Ascending aorta (tissue), 2 donors: ENCODE data around the gene HDAC10. TPM values are rescaled to one million over a fixed set of nuclear protein-coding genes. Genes with fewer than 3 reads are reported as not detected.

Source experiments
- DNase-seq, 2 donors: peaks; one replicate each; pipeline ENCODE4 v3.0.0-alpha.2; 2019; ENCODE audit warnings: low spot score in 2 of 2
- H3K27ac ChIP-seq, 2 donors: fragments of 200-600 bp; sonication (generic); one replicate each; pipeline ENCODE4 v1.5.1; 2016 to 2017; ENCODE audit warnings: mild to moderate bottlenecking in 1 of 2
- H3K27me3 ChIP-seq: fragments of 200-600 bp; sonication (generic); one replicate; pipeline ENCODE4 v1.5.1; 2017
- H3K36me3 ChIP-seq, 2 donors: fragments of 200-600 bp; sonication (generic); one replicate each; pipeline ENCODE4 v1.5.1; 2016
- H3K4me1 ChIP-seq, 2 donors: fragments of 200-600 bp; sonication (generic); one replicate each; pipeline ENCODE4 v1.5.1; 2016 to 2017; ENCODE audit warnings: mild to moderate bottlenecking in 1 of 2
- H3K4me3 ChIP-seq, 2 donors: fragments of 200-600 bp; sonication (generic); one replicate each; pipeline ENCODE4 v1.5.1; 2016 to 2017; ENCODE audit warnings: mild to moderate bottlenecking in 1 of 2
- H3K9me3 ChIP-seq, 2 donors: fragments of 200-600 bp; sonication (generic); one replicate each; pipeline ENCODE4 v1.5.1; 2016
- intact Hi-C: fragments of 100-400 bp; cut with DNase I; formaldehyde crosslinking; loops from one replicate; pipeline ENCODE4 v1.15.1; 2023
- total RNA-seq: library from RNA; depleted of rRNA; stranded (reverse); fragments of >200 nt; gene quantifications from one replicate; pipeline ENCODE4 v1.1.0, GENCODE V29; 2016
- TF ChIP-seq, protein P1 (sequence below), 3 experiments: fragments of 200-600 bp in 2 of 3; fragments of 450-650 bp in 1 of 3; sonication (generic) in 2 of 3; IDR thresholded peaks; one replicate each; pipeline ENCODE4 v1.5.1; 2016 to 2019; ENCODE audit warnings: antibody characterized with exemption in 3 of 3, mild to moderate bottlenecking in 1 of 3, moderate library complexity in 1 of 3

HDAC10 gene
- total RNA-seq, 1 donor from 2014 or later: 73.2 TPM

DNA sequence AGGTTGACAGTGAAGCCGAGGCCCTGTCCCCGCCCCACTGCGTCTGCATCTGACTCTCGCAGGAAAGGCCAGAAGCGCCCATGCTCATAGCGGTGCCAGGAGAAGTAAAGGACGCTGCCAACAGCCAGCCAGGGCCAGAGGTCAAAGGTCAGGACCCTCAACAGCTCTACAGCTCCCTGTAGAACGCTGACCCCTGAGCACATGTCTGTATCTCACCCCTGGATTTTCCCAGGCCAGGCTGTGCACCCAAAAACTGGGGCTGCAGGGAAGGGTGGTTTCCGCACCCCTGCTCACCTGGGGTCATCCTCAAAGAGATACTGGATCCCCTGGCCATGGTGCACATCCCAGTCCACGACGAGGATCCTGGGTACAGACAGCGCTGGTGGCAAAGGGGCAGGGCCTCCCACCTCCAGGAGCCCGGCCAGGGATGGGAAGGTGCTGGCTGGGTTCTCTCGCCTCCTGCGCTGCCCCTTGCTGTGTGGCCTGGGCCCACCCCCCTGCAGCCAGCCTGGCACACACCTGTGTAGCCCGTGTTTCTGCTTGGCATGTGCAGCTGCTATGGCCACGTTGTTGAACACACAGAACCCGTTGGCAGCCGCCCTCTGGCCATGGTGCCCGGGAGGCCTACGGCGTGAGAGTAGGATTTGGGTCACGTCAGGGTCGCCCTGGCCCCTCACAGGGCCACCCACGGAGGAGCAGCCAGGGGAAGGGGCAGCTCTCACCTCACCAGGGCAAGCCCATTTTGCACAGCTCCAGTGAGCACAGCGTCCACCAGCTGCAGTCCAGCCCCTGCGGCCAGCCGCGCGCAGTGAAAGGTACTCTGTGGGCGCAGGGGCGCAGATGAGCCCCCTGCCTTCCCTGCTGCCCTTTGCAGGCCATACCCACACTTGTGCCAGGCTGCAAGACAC, 1.5 kb downstream of the HDAC10 start:
- no peaks in the 10 kb centered on the region for H3K27me3 ChIP-seq
- intact Hi-C loops: no loop called here
- peaks cover 16 to 27% of the 10 kb centered on the region in 2 donors for H3K4me1 ChIP-seq
- no peak overlapping the region for H3K27ac ChIP-seq
- H3K4me3 ChIP-seq: peak overlapping the region in 1 of 2 donors; percentile 82
- peaks cover 0 to 14% of the 10 kb centered on the region in 2 donors for H3K36me3 ChIP-seq
- no peaks in the 10 kb centered on the region for H3K9me3 ChIP-seq
- DNase-seq: no peak
- TF ChIP-seq, protein P1, sequence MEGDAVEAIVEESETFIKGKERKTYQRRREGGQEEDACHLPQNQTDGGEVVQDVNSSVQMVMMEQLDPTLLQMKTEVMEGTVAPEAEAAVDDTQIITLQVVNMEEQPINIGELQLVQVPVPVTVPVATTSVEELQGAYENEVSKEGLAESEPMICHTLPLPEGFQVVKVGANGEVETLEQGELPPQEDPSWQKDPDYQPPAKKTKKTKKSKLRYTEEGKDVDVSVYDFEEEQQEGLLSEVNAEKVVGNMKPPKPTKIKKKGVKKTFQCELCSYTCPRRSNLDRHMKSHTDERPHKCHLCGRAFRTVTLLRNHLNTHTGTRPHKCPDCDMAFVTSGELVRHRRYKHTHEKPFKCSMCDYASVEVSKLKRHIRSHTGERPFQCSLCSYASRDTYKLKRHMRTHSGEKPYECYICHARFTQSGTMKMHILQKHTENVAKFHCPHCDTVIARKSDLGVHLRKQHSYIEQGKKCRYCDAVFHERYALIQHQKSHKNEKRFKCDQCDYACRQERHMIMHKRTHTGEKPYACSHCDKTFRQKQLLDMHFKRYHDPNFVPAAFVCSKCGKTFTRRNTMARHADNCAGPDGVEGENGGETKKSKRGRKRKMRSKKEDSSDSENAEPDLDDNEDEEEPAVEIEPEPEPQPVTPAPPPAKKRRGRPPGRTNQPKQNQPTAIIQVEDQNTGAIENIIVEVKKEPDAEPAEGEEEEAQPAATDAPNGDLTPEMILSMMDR (IDR thresholded peaks at IDR 0.05): no peak

DNA sequence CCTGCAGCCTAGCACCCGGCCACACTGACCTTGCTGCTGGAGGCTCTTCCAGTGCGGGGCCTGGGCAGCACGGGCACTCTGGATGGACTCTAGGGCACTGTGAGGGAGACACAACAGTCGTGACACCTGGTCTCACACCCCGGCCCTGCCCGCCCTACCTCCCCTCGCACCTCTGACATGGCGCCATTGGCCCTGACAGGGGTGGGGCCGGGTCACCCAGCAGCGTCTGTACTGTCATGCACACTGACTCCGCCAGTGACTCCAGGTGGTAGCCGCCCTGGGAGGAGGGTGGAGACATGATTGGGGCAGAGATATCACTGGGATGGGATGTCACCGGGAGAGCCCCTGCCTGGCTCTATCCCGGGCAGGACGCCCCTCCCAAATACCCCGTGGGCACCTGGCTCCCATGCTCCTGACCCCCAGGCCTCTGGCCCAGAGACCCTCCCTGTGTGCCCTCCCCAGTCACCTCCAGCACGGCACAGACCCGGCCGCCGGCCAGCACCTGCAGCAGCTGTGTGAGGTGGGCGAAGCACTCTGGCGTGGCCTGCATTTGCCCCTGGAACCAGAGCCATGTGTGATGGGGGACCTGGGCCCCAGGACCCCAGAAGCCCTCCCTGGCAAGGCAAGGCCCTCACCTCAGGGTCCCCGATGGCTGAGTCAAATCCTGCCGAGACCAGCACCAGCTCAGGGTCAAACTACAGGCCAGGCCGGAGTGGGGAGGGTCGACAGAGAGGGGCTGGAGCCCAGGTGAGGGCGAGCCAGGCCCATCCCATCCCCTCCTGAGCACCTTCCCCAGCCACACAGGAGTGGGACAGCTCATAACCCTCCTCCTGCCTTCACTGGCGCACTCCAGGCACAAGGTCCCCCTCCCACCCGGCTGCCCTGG, 2.6 kb downstream of the HDAC10 start:
- H3K27me3 ChIP-seq: no peaks in the 10 kb centered on the region
- H3K27ac ChIP-seq: no peak overlapping the region
- no peaks in the 10 kb centered on the region for H3K9me3 ChIP-seq
- no peak overlapping the region for H3K4me3 ChIP-seq
- TF ChIP-seq, protein P1 (IDR thresholded peaks at IDR 0.05): no peak
- peaks cover 0 to 14% of the 10 kb centered on the region in 2 donors for H3K36me3 ChIP-seq
- intact Hi-C loops: no loop called here
- DNase-seq: no peak
- peaks cover 16 to 30% of the 10 kb centered on the region in 2 donors for H3K4me1 ChIP-seq

DNA sequence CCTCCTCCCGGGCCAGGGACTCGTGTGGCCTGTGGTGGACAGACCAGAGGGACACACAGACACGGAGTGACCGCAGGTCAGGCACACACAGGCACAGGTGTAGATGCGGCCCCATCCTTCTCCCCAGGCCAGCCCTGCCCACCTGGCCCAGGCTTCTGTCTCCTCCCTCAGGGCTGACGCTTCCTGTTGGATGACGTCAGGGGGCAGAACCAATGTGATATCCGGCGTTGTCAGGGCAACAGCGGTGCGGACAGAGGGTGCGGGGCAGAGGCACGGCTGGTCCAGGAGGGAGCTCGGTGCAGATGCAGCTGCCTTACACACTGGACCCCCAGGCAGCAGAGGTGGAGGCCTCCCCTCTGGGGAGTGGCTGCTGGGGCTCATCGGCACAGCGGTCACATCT, 3.3 kb downstream of the HDAC10 start:
- H3K4me1 ChIP-seq: peaks cover 22 to 36% of the 10 kb centered on the region in 2 donors
- intact Hi-C loops: no loop called here

DNA sequence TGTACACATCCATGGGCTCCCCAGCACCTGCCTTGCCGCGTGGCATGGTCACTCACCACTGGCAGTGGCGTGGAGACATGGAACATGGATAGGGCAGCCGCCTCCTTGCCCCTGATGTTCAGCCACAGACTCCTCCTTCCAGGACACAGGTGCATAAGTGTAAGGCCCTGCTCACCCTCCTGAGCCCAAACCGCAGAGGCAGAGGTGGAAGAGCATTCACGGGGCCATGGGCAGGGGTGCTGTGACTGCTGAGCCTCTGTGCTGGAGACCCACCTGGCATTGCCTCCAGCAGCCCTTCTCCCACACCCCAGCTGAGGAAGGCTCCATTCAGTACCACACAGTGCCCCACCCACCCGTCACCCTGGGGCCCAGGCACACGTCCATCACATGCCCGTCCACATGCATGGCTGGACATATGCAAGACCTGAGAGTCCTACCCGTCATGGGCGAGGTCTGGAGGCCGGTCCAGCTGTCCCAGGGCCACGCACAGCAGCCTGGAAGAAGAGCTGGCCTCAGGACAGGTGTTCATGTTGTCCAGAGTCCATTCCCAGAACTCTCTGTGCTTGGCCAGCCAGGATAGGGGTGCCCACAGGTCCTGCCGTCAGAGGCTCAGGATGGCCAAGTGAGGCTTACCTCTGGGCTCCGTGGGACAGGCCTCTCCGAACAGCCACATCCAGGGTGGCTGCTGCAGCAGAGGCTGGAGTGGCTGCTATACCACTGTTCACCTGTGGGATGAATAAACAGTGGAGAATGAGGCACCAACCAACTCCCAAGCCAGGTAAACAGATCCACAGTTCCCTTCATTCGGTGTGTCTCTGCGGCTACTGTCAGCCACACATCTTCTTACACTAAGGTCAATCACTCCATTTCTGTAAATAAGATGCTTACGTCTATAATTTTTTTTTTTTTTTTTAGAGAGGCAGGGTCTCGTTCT, 4.6 kb downstream of the HDAC10 start:
- intact Hi-C loops: no loop called here
- Histone ChIP-seq H3K9me3 (no peaks in the 10 kb centered on the region), H3K4me1 (peaks cover 24 to 46% of the 10 kb centered on the region in 2 donors), H3K4me3 (peak overlapping the region in 1 of 2 donors; percentile 91), H3K36me3 (peaks cover 0 to 14% of the 10 kb centered on the region in 2 donors), H3K27ac (no peak overlapping the region), H3K27me3 (no peaks in the 10 kb centered on the region)
- DNase-seq: no peak
- TF ChIP-seq, protein P1 (IDR thresholded peaks at IDR 0.05): no peak

More for the DNA sequence above, 3.3 kb downstream of the HDAC10 start:
- H3K27me3 ChIP-seq: no peaks in the 10 kb centered on the region
- H3K36me3 ChIP-seq: peaks cover 0 to 14% of the 10 kb centered on the region in 2 donors
- TF ChIP-seq, protein P1 (IDR thresholded peaks at IDR 0.05): no peak
- H3K27ac ChIP-seq: no peak overlapping the region
- H3K9me3 ChIP-seq: no peaks in the 10 kb centered on the region
- H3K4me3 ChIP-seq: no peak overlapping the region
- DNase-seq: no peak
